GM18870 (cell line): ENCODE data around the gene GALNT12.

Source experiments
- ATAC-seq: cut with Tn5 transposase; IDR thresholded peaks from one replicate; pipeline ENCODE4 v1.9.1; 2021; ENCODE audit warnings: moderate library complexity; ENCODE audit not compliant: unreplicated experiment

Gene GALNT12

GRCh38 chr9:98877311-98877710, 69.8 kb downstream of the GALNT12 start:
- ATAC-seq: no peak

- no peak for ATAC-seq
Observed at GRCh38 chr9:98879094-98879962, 71.9 kb downstream of the GALNT12 start.

- ATAC-seq: no peak
Observed at GRCh38 chr9:98879963-98880310, 72.5 kb downstream of the GALNT12 start.

GRCh38 chr9:98880311-98881015, 73.0 kb downstream of the GALNT12 start:
- ATAC-seq: no peak

- no peak for ATAC-seq
Observed at GRCh38 chr9:98881356-98881755, 73.9 kb downstream of the GALNT12 start.

- no peak for ATAC-seq
Observed at GRCh38 chr9:98881836-98882568, 74.5 kb downstream of the GALNT12 start.

GRCh38 chr9:98882569-98882923, 75.1 kb downstream of the GALNT12 start:
- no peak for ATAC-seq

- ATAC-seq: no peak
Observed at GRCh38 chr9:98883276-98883675, 75.8 kb downstream of the GALNT12 start.

- ATAC-seq: no peak
Observed at GRCh38 chr9:98884849-98885248, 77.4 kb downstream of the GALNT12 start.

- ATAC-seq: no peak
Observed at GRCh38 chr9:98885575-98886295, 78.3 kb downstream of the GALNT12 start.

- no peak for ATAC-seq
Observed at GRCh38 chr9:98886691-98887229, 79.3 kb downstream of the GALNT12 start.

- ATAC-seq: no peak
Observed at GRCh38 chr9:98887918-98888510, 80.5 kb downstream of the GALNT12 start.

- no peak for ATAC-seq
Observed at GRCh38 chr9:98888801-98889421, 81.4 kb downstream of the GALNT12 start.

GRCh38 chr9:98890256-98890655, 82.8 kb downstream of the GALNT12 start:
- no peak for ATAC-seq

GRCh38 chr9:98892288-98892687, 84.8 kb downstream of the GALNT12 start:
- no peak for ATAC-seq

- no peak for ATAC-seq
Observed at GRCh38 chr9:98892690-98893089, 85.2 kb downstream of the GALNT12 start.

- no peak for ATAC-seq
Observed at GRCh38 chr9:98894171-98894570, 86.7 kb downstream of the GALNT12 start.

- ATAC-seq: no peak
Observed at GRCh38 chr9:98894761-98895160, 87.3 kb downstream of the GALNT12 start.

GRCh38 chr9:98896632-98897031, 89.2 kb downstream of the GALNT12 start:
- no peak for ATAC-seq

- ATAC-seq: no peak
Observed at GRCh38 chr9:98897745-98898144, 90.3 kb downstream of the GALNT12 start.
